Measurements from ENCODE around the gene SNX6.

- TF ChIP-seq CTCF (IDR thresholded peaks at IDR 0.05 in 2 of 3, conservative IDR thresholded peaks at IDR 0.05 in 1 of 3; ENCODE audit: borderline replicate concordance in 1 of 3, insufficient read depth in 1 of 3, low read depth in 2 of 3, low read length in 2 of 3) (no peak), ZBTB33 (IDR thresholded peaks at IDR 0.05; ENCODE audit: extremely low read depth, insufficient replicate concordance, low read length) (no peak), REST (IDR thresholded peaks at IDR 0.05; ENCODE audit: low read depth) (no peak), RAD21 (IDR thresholded peaks at IDR 0.05; ENCODE audit: low read depth) (no peak), ZNF274 (IDR thresholded peaks at IDR 0.05; ENCODE audit: low read depth, low read length) (no peak), POLR2A (IDR thresholded peaks at IDR 0.05; ENCODE audit: borderline replicate concordance, extremely low read depth, insufficient read depth, insufficient read length) (no peak), POLR2AphosphoS5 (IDR thresholded peaks at IDR 0.05; ENCODE audit: low read depth, low read length) (no peak), EZH2phosphoT487 (IDR thresholded peaks at IDR 0.05; ENCODE audit: borderline replicate concordance) (no peak), MAX (IDR thresholded peaks at IDR 0.05) (no peak)
Observed at GRCh38 chr14:34605461-34605860, 24.5 kb downstream of the SNX6 start.
